Left lung (tissue), 10 donors: ENCODE results near the gene NMRK1. TPM values are rescaled to one million over a fixed set of nuclear protein-coding genes. Genes with fewer than 3 reads are reported as not detected.

ENCODE experiments used
- ATAC-seq: fragments of 200-7000 bp; cut with Tn5 transposase; one replicate; pipeline ENCODE4 v1.9.1; 2020; ENCODE audit warnings: moderate library complexity
- DNase-seq, 4 donors: peaks; one replicate each; pipeline ENCODE4 v3.0.0-alpha.2; 2013 to 2020
- H3K27ac ChIP-seq, 2 donors: fragments of 200-600 bp; sonication (generic) in 1 of 2; one replicate each; pipeline versions ENCODE4 v1.5.0 to v1.8.0; 2020 to 2021
- H3K27me3 ChIP-seq, 2 donors: fragments of 200-600 bp; sonication (generic) in 1 of 2; one replicate each; pipeline versions ENCODE4 v1.5.0 to v1.8.0; 2020 to 2021
- H3K36me3 ChIP-seq, 2 donors: fragments of 200-600 bp; sonication (generic) in 1 of 2; one replicate each; pipeline versions ENCODE4 v1.5.0 to v1.8.0; 2020 to 2021
- H3K4me1 ChIP-seq, 2 donors: fragments of 200-600 bp; one replicate each; pipeline ENCODE4 v1.8.0; 2021
- H3K4me3 ChIP-seq, 2 donors: fragments of 200-600 bp; sonication (generic) in 1 of 2; one replicate each; pipeline versions ENCODE4 v1.5.0 to v1.8.0; 2020 to 2021; ENCODE audit warnings: mild to moderate bottlenecking in 1 of 2
- H3K9me3 ChIP-seq, 2 donors: fragments of 200-600 bp; sonication (generic) in 1 of 2; one replicate each; pipeline versions ENCODE4 v1.5.0 to v1.8.0; 2020 to 2021
- CTCF ChIP-seq, 2 donors: fragments of 200-600 bp; sonication (generic) in 1 of 2; IDR thresholded peaks; one replicate each; pipeline versions ENCODE4 v1.5.0 to v1.8.0; 2021; ENCODE audit warnings: antibody characterized with exemption in 2 of 2
- intact Hi-C, 2 donors: fragments of 100-400 bp; cut with DNase I; formaldehyde crosslinking; loops; one replicate each; pipeline versions ENCODE4 v1.11.2 to v1.14.2; 2022
- polyA plus RNA-seq, 6 donors: library from polyadenylated mRNA; unstranded; fragments of 120-200 nt; gene quantifications; one replicate each; pipeline ENCODE4 v1.2.1, GENCODE V29; 2013; ENCODE audit not compliant: insufficient read length in 6 of 6
- total RNA-seq, 2 donors: library from RNA; stranded (reverse); fragmentation: NEBNext Ultra II Directional; extraction: Animal tissue kit (Norgen Biotek cat#: 25700); gene quantifications; one replicate each; pipeline ENCODE4 v1.2.1, GENCODE V29; 2021
- donor health status: DM: no; HTN: yes; CAD: no.
- donor health status: DM: no; HTN: no; CAD: no.

NMRK1 gene
- total and polyA plus RNA-seq, 8 donors, result 26.0 to 60.1 (median 37.2) TPM

- Histone ChIP-seq H3K27me3 (no peaks in the 10 kb centered on the region), H3K9me3 (no peaks in the 10 kb centered on the region), H3K4me3 (no peak overlapping the region), H3K4me1 (no peaks in the 10 kb centered on the region), H3K27ac (no peak overlapping the region), H3K36me3 (no peaks in the 10 kb centered on the region)
- no peak for TF ChIP-seq CTCF (IDR thresholded peaks at IDR 0.05)
- intact Hi-C loops, result no loop called here
- ATAC-seq (no peak), DNase-seq (no peak)
Measured at GRCh38 chr9:75053869-75054268, 34.1 kb downstream of the NMRK1 start.

GRCh38 chr9:75051285-75051684 lies 36.7 kb downstream of the NMRK1 start:
- TF ChIP-seq CTCF (IDR thresholded peaks at IDR 0.05), result no peak
- H3K27ac ChIP-seq, result no peak overlapping the region
- H3K36me3 ChIP-seq, result no peaks in the 10 kb centered on the region
- intact Hi-C loops, result no loop called here
- ATAC-seq, result no peak
- H3K4me1 ChIP-seq, result no peaks in the 10 kb centered on the region
- no peak overlapping the region for H3K4me3 ChIP-seq
- H3K27me3 ChIP-seq, result no peaks in the 10 kb centered on the region
- no peak for DNase-seq
- H3K9me3 ChIP-seq, result no peaks in the 10 kb centered on the region

- Histone ChIP-seq H3K4me1 (no peaks in the 10 kb centered on the region), H3K36me3 (no peaks in the 10 kb centered on the region), H3K4me3 (no peak overlapping the region), H3K9me3 (no peaks in the 10 kb centered on the region), H3K27me3 (no peaks in the 10 kb centered on the region), H3K27ac (no peak overlapping the region)
- ATAC-seq, result no peak
- intact Hi-C loops, result no loop called here
- no peak for TF ChIP-seq CTCF (IDR thresholded peaks at IDR 0.05)
- DNase-seq, result no peak
Measured at GRCh38 chr9:75047506-75047905, 40.4 kb downstream of the NMRK1 start.

GRCh38 chr9:75046725-75047345 lies 41.1 kb downstream of the NMRK1 start:
- ATAC-seq, result no peak
- no peaks in the 10 kb centered on the region for H3K9me3 ChIP-seq
- no peak overlapping the region for H3K4me3 ChIP-seq
- DNase-seq, result no peak
- H3K36me3 ChIP-seq, result no peaks in the 10 kb centered on the region
- H3K27me3 ChIP-seq, result no peaks in the 10 kb centered on the region
- no peak for TF ChIP-seq CTCF (IDR thresholded peaks at IDR 0.05)
- H3K4me1 ChIP-seq, result no peaks in the 10 kb centered on the region
- intact Hi-C loops, result no loop called here
- no peak overlapping the region for H3K27ac ChIP-seq

GRCh38 chr9:75041041-75041440 lies 46.9 kb downstream of the NMRK1 start:
- Histone ChIP-seq H3K36me3 (no peaks in the 10 kb centered on the region), H3K4me3 (no peak overlapping the region), H3K27ac (no peak overlapping the region), H3K27me3 (no peaks in the 10 kb centered on the region), H3K9me3 (no peaks in the 10 kb centered on the region), H3K4me1 (no peaks in the 10 kb centered on the region)
- intact Hi-C loops, result no loop called here
- DNase-seq (no peak), ATAC-seq (no peak)
- TF ChIP-seq CTCF (IDR thresholded peaks at IDR 0.05), result no peak
